Rectal smooth muscle tissue (tissue), 1 donor: ENCODE data around the gene S100A9.
"Not testable (repeated sequence)": the region's sequence is repeated elsewhere in the genome, so short reads cannot be mapped to it uniquely, and the experiment has no call there.

Experiments used
- H3K27ac ChIP-seq: one replicate; pipeline ENCODE4 v1.7.0; 2013; ENCODE audit warnings: low read depth, low read length, inconsistent platforms
- H3K27me3 ChIP-seq: one replicate; pipeline ENCODE4 v1.7.0; 2013; ENCODE audit warnings: low read length; ENCODE audit not compliant: control insufficient read depth, insufficient read depth
- H3K36me3 ChIP-seq: one replicate; pipeline ENCODE4 v1.7.0; 2013; ENCODE audit warnings: low read length; ENCODE audit not compliant: control insufficient read depth, insufficient read depth
- H3K4me1 ChIP-seq: one replicate; pipeline ENCODE4 v1.7.0; 2013; ENCODE audit warnings: low read length; ENCODE audit not compliant: control insufficient read depth, insufficient read depth
- H3K4me3 ChIP-seq: one replicate; pipeline ENCODE4 v1.7.0; 2013; ENCODE audit warnings: low read length
- H3K9ac ChIP-seq: one replicate; pipeline ENCODE4 v1.7.0; 2013; ENCODE audit warnings: low read length

The S100A9 gene

GRCh38 chr1:153357853-153358690 lies at the start of gene S100A9:
Gene S100A9 (plus strand): TSS chr1:153357854. CDS start chr1:153358284, 430 bp downstream.
- no peaks in the 10 kb centered on the region for H3K36me3 ChIP-seq
- no peaks in the 10 kb centered on the region for H3K27me3 ChIP-seq
- no peaks in the 10 kb centered on the region for H3K4me1 ChIP-seq
- H3K9ac ChIP-seq = no peak within 1 kb of the TSS
- no peak within 1 kb of the TSS for H3K4me3 ChIP-seq
- no peak within 1 kb of the TSS for H3K27ac ChIP-seq

GRCh38 chr1:153308540-153308939 lies 49.1 kb upstream of the S100A9 start:
- H3K4me3 ChIP-seq = no peak overlapping the region
- no peaks in the 10 kb centered on the region for H3K4me1 ChIP-seq
- no peaks in the 10 kb centered on the region for H3K36me3 ChIP-seq
- no peak overlapping the region for H3K9ac ChIP-seq
- H3K27me3 ChIP-seq = no peaks in the 10 kb centered on the region
- H3K27ac ChIP-seq = no peak overlapping the region

GRCh38 chr1:153309441-153309840 lies 48.2 kb upstream of the S100A9 start:
- H3K36me3 ChIP-seq = no peaks in the 10 kb centered on the region
- H3K9ac ChIP-seq = no peak overlapping the region
- H3K4me1 ChIP-seq = no peaks in the 10 kb centered on the region
- H3K4me3 ChIP-seq = no peak overlapping the region
- no peak overlapping the region for H3K27ac ChIP-seq
- no peaks in the 10 kb centered on the region for H3K27me3 ChIP-seq

GRCh38 chr1:153310526-153310925 lies 47.1 kb upstream of the S100A9 start:
- Histone ChIP-seq H3K4me3 (no peak overlapping the region), H3K9ac (no peak overlapping the region), H3K27ac (no peak overlapping the region), H3K36me3 (no peaks in the 10 kb centered on the region), H3K27me3 (no peaks in the 10 kb centered on the region), H3K4me1 (no peaks in the 10 kb centered on the region)

- Histone ChIP-seq H3K4me3 (no peak within 1 kb of the TSS), H3K9ac (no peak within 1 kb of the TSS), H3K27me3 (no peaks in the 10 kb centered on the region), H3K4me1 (no peaks in the 10 kb centered on the region), H3K36me3 (no peaks in the 10 kb centered on the region), H3K27ac (no peak within 1 kb of the TSS)
Measured at GRCh38 chr1:153312570-153313186, 45.0 kb upstream of the S100A9 start, which contains the start of gene PGLYRP3. Gene PGLYRP3 (minus strand): TSS chr1:153312952. CDS start chr1:153310665, 2,287 bp downstream.

- Histone ChIP-seq H3K4me3 (no peak overlapping the region), H3K27ac (no peak overlapping the region), H3K36me3 (no peaks in the 10 kb centered on the region), H3K4me1 (no peaks in the 10 kb centered on the region), H3K9ac (no peak overlapping the region), H3K27me3 (no peaks in the 10 kb centered on the region)
Measured at GRCh38 chr1:153313288-153313687, 44.4 kb upstream of the S100A9 start.

DNA sequence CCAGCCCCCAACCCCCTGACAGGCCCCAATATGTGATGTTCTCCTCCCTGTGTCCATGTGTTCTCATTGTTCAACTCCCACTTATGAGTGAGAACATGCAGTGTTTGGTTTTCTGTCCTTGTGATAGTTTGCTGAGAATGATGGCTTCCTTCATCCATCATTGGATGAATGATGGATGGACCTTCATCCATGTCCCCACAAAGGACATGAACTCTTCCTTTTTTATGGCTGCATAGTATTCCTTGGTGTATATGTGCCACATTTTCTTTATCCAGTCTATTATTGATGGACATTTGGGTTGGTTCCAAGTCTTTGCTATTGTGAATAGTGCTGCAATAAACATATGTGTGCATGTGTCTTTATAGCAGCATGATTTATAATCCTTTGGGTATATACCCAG lies 43.3 kb upstream of the S100A9 start:
- H3K27ac ChIP-seq, H3K36me3 ChIP-seq: not testable (repeated sequence)

GRCh38 chr1:153316013-153316412 lies 41.6 kb upstream of the S100A9 start:
- not testable (repeated sequence) for H3K27me3 ChIP-seq, H3K4me1 ChIP-seq, H3K36me3 ChIP-seq, H3K4me3 ChIP-seq, H3K27ac ChIP-seq, H3K9ac ChIP-seq

More for the DNA sequence above, 43.3 kb upstream of the S100A9 start:
- not testable (repeated sequence) for H3K4me1 ChIP-seq, H3K27me3 ChIP-seq, H3K9ac ChIP-seq, H3K4me3 ChIP-seq

- H3K27ac ChIP-seq, H3K9ac ChIP-seq: not testable (repeated sequence)
Measured at GRCh38 chr1:153318145-153318544, 39.5 kb upstream of the S100A9 start.

GRCh38 chr1:153322568-153322967 lies 35.1 kb upstream of the S100A9 start:
- Histone ChIP-seq H3K4me1 (no peaks in the 10 kb centered on the region), H3K36me3 (no peaks in the 10 kb centered on the region), H3K27ac (no peak overlapping the region), H3K27me3 (no peaks in the 10 kb centered on the region), H3K4me3 (no peak overlapping the region), H3K9ac (no peak overlapping the region)

More at GRCh38 chr1:153318145-153318544, 39.5 kb upstream of the S100A9 start:
- H3K36me3 ChIP-seq, H3K4me3 ChIP-seq, H3K27me3 ChIP-seq, H3K4me1 ChIP-seq: not testable (repeated sequence)

DNA sequence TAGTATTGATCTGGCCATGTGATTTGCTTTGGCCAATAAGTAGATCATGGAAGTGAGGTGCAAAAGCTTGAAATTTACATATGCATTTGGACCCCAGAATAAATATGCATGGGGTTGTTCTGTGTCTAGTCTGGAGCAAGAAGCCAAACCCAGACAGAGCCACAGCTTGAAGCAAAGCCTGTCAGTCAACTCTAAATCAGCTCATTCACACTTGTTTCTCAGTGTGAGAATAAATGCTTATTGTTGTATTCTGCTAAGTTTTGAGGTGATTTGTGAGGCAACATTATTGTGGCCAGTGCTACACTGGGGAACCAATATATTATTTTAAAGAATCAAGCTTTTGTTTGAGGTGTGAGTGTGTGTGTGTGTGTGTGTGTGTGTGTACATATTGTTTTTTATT lies 32.7 kb upstream of the S100A9 start:
- Histone ChIP-seq H3K9ac (no peak overlapping the region), H3K27ac (no peak overlapping the region), H3K4me1 (no peaks in the 10 kb centered on the region), H3K36me3 (no peaks in the 10 kb centered on the region), H3K27me3 (no peaks in the 10 kb centered on the region), H3K4me3 (no peak overlapping the region)

- Histone ChIP-seq H3K9ac (no peak overlapping the region), H3K4me3 (no peak overlapping the region)
Measured at GRCh38 chr1:153333902-153334301, 23.8 kb upstream of the S100A9 start.

DNA sequence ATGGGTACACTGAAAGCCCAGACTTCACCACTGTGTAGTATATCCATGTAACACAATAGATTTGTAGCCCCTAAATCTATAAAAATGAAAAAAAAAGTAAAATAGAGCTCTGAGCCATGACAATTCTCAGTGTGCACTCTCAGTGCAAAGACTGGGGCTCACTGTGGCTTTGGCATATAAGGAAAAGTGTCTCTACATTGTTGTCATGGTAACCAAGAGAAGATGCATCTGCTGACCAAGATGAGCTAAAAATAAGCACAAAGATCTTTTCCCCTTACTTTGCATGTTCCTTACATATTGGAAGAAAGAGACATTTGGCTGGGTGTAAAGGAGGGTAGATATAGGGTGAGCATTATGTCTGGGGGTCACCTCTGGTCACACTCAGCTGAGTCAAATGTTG lies 21.0 kb upstream of the S100A9 start:
- Histone ChIP-seq H3K36me3 (no peaks in the 10 kb centered on the region), H3K27me3 (peaks cover 3% of the 10 kb centered on the region), H3K9ac (no peak overlapping the region), H3K4me1 (no peaks in the 10 kb centered on the region), H3K4me3 (no peak overlapping the region), H3K27ac (no peak overlapping the region)

More at GRCh38 chr1:153333902-153334301, 23.8 kb upstream of the S100A9 start:
- H3K36me3 ChIP-seq = no peaks in the 10 kb centered on the region
- no peaks in the 10 kb centered on the region for H3K27me3 ChIP-seq
- H3K27ac ChIP-seq = no peak overlapping the region
- H3K4me1 ChIP-seq = no peaks in the 10 kb centered on the region
